Renal cortex interstitium (tissue), 11 donors: Measurements from ENCODE around the gene NPAS3. TPM values are rescaled to one million over a fixed set of nuclear protein-coding genes. Genes with fewer than 3 reads are reported as not detected.

Experiments
- DNase-seq, 11 donors: peaks; one replicate each; pipeline ENCODE4 v3.0.0-alpha.2; 2013; ENCODE audit warnings: low read depth in 9 of 11, low spot score in 4 of 11; ENCODE audit errors: extremely low read depth in 1 of 11
- polyA plus RNA-seq, 3 donors: library from polyadenylated mRNA; unstranded; fragments of 120-200 nt; gene quantifications; one replicate each; pipeline ENCODE4 v1.2.1, GENCODE V29; 2013; ENCODE audit not compliant: insufficient read length in 3 of 3

Gene NPAS3
- polyA plus RNA-seq, 3 donors = 6.3 to 8.9 (median 8.7) TPM

- no peak for DNase-seq
Observed at GRCh38 chr14:33709711-33710110, 771.0 kb downstream of the NPAS3 start.

- DNase-seq = no peak
Observed at GRCh38 chr14:33710273-33710672, 771.6 kb downstream of the NPAS3 start.

GRCh38 chr14:33711194-33711593 lies 772.5 kb downstream of the NPAS3 start:
- no peak for DNase-seq

GRCh38 chr14:33711811-33712216 lies 773.1 kb downstream of the NPAS3 start:
- no peak for DNase-seq

- DNase-seq = no peak
Observed at GRCh38 chr14:33714527-33715226, 776.0 kb downstream of the NPAS3 start.

- DNase-seq = no peak
Observed at GRCh38 chr14:33715227-33715528, 776.5 kb downstream of the NPAS3 start.

- DNase-seq = no peak
Observed at GRCh38 chr14:33716921-33717320, 778.2 kb downstream of the NPAS3 start.

GRCh38 chr14:33717866-33718265 lies 779.2 kb downstream of the NPAS3 start:
- DNase-seq = no peak

GRCh38 chr14:33720284-33720787 lies 781.7 kb downstream of the NPAS3 start:
- no peak for DNase-seq

GRCh38 chr14:33726685-33727084 lies 788.0 kb downstream of the NPAS3 start:
- DNase-seq = no peak

GRCh38 chr14:33727606-33728005 lies 788.9 kb downstream of the NPAS3 start:
- no peak for DNase-seq

- DNase-seq = no peak
Observed at GRCh38 chr14:33728010-33728498, 789.4 kb downstream of the NPAS3 start.

GRCh38 chr14:33730156-33730555 lies 791.5 kb downstream of the NPAS3 start:
- DNase-seq = no peak

GRCh38 chr14:33732175-33732574 lies 793.5 kb downstream of the NPAS3 start:
- no peak for DNase-seq

GRCh38 chr14:33733310-33733709 lies 794.6 kb downstream of the NPAS3 start:
- DNase-seq = no peak

GRCh38 chr14:33733721-33734120 lies 795.0 kb downstream of the NPAS3 start:
- no peak for DNase-seq

GRCh38 chr14:33734387-33734786 lies 795.7 kb downstream of the NPAS3 start:
- no peak for DNase-seq

- no peak for DNase-seq
Observed at GRCh38 chr14:33736299-33736825, 797.7 kb downstream of the NPAS3 start.

- no peak for DNase-seq
Observed at GRCh38 chr14:33736979-33737378, 798.3 kb downstream of the NPAS3 start.

- DNase-seq = no peak
Observed at GRCh38 chr14:33737446-33737845, 798.8 kb downstream of the NPAS3 start.

GRCh38 chr14:33738029-33738428 lies 799.4 kb downstream of the NPAS3 start:
- no peak for DNase-seq
